Omental fat pad (tissue), 4 donors: ENCODE results near the gene PTK6. TPM values are rescaled to one million over a fixed set of nuclear protein-coding genes. Genes with fewer than 3 reads are reported as not detected.
"Not testable (repeated sequence)": the region's sequence is repeated elsewhere in the genome, so short reads cannot be mapped to it uniquely, and the experiment has no call there.

Experiments used
- ATAC-seq: fragments of 150-250 bp; one replicate; pipeline ENCODE4 v1.9.1; 2016; ENCODE audit warnings: mild to moderate bottlenecking, moderate library complexity; ENCODE audit not compliant: low FRiP score
- DNase-seq: peaks from one replicate; pipeline ENCODE4 v3.0.0-alpha.2; 2019; ENCODE audit warnings: low spot score
- CTCF ChIP-seq, 3 donors: fragments of 450-650 bp; IDR thresholded peaks; one replicate each; pipeline ENCODE4 v1.5.1; 2016 to 2017; ENCODE audit warnings: antibody characterized with exemption in 3 of 3, mild to moderate bottlenecking in 3 of 3, moderate library complexity in 2 of 3
- total RNA-seq, 4 donors: library from RNA; depleted of rRNA; stranded (reverse); fragments of >200 nt; gene quantifications; one replicate each; pipeline ENCODE4 v1.1.0, GENCODE V29; 2016

The PTK6 gene
- total RNA-seq, 4 donors from 2014 or later: 0.12 to 0.63 (median 0.28) TPM; not detected in 1

- DNase-seq (no peak), ATAC-seq (no peak)
- no peak for TF ChIP-seq CTCF (IDR thresholded peaks at IDR 0.05)
Observed at GRCh38 chr20:63518946-63519667, 18.1 kb downstream of the PTK6 start.

GRCh38 chr20:63518351-63518861, 18.8 kb downstream of the PTK6 start:
- no peak for ATAC-seq
- no peak for DNase-seq
- no peak for TF ChIP-seq CTCF (IDR thresholded peaks at IDR 0.05)

GRCh38 chr20:63517376-63518309, 19.5 kb downstream of the PTK6 start:
- DNase-seq (no peak), ATAC-seq (no peak)
- no peak for TF ChIP-seq CTCF (IDR thresholded peaks at IDR 0.05)

- DNase-seq, ATAC-seq: not testable (repeated sequence)
Observed at GRCh38 chr20:63514520-63514919, 22.7 kb downstream of the PTK6 start.

- TF ChIP-seq CTCF (IDR thresholded peaks at IDR 0.05): no peak
- DNase-seq: no peak
- ATAC-seq: no peak
Observed at GRCh38 chr20:63513207-63513606, 24.0 kb downstream of the PTK6 start.

GRCh38 chr20:63509088-63509564, 28.1 kb downstream of the PTK6 start:
- DNase-seq (no peak), ATAC-seq (no peak)
- no peak for TF ChIP-seq CTCF (IDR thresholded peaks at IDR 0.05)

- TF ChIP-seq CTCF (IDR thresholded peaks at IDR 0.05): no peak
- ATAC-seq: no peak
- no peak for DNase-seq
Observed at GRCh38 chr20:63508072-63508768, 29.0 kb downstream of the PTK6 start.
